HuH-7 (cell line): ENCODE measurements around the gene INHBB.

Experiments
- DNase-seq: peaks from one replicate; pipeline ENCODE4 v3.0.0; 2011; ENCODE audit warnings: low spot score

Gene INHBB

GRCh38 chr2:120357768-120358167 lies 11.8 kb downstream of the INHBB start:
- no peak for DNase-seq

GRCh38 chr2:120358734-120359465 lies 13.0 kb downstream of the INHBB start:
- no peak for DNase-seq

GRCh38 chr2:120360307-120360855 lies 14.4 kb downstream of the INHBB start:
- no peak for DNase-seq

- no peak for DNase-seq
Observed at GRCh38 chr2:120362926-120363325, 17.0 kb downstream of the INHBB start.

- no peak for DNase-seq
Observed at GRCh38 chr2:120365236-120365793, 19.4 kb downstream of the INHBB start.

- no peak for DNase-seq
Observed at GRCh38 chr2:120366698-120367097, 20.8 kb downstream of the INHBB start.

GRCh38 chr2:120367221-120367620 lies 21.3 kb downstream of the INHBB start:
- no peak for DNase-seq

GRCh38 chr2:120367649-120368048 lies 21.7 kb downstream of the INHBB start:
- no peak for DNase-seq

- no peak for DNase-seq
Observed at GRCh38 chr2:120368086-120368485, 22.1 kb downstream of the INHBB start.

GRCh38 chr2:120369250-120369649 lies 23.3 kb downstream of the INHBB start:
- no peak for DNase-seq

- no peak for DNase-seq
Observed at GRCh38 chr2:120371969-120372625, 26.2 kb downstream of the INHBB start.

- DNase-seq, result no peak
Observed at GRCh38 chr2:120372816-120373215, 26.9 kb downstream of the INHBB start.

GRCh38 chr2:120373424-120373823 lies 27.5 kb downstream of the INHBB start:
- DNase-seq, result no peak

GRCh38 chr2:120374821-120375220 lies 28.9 kb downstream of the INHBB start:
- no peak for DNase-seq

- DNase-seq, result no peak
Observed at GRCh38 chr2:120375251-120376020, 29.5 kb downstream of the INHBB start.

- no peak for DNase-seq
Observed at GRCh38 chr2:120376101-120376500, 30.2 kb downstream of the INHBB start.

GRCh38 chr2:120376679-120377640 lies 31.0 kb downstream of the INHBB start:
- DNase-seq, result no peak

GRCh38 chr2:120378605-120379004 lies 32.7 kb downstream of the INHBB start:
- DNase-seq, result no peak

- DNase-seq, result no peak
Observed at GRCh38 chr2:120379916-120380893, 34.3 kb downstream of the INHBB start.

GRCh38 chr2:120381192-120381591 lies 35.3 kb downstream of the INHBB start:
- DNase-seq, result no peak
